HCEC 1CT (cell line): ENCODE results near the gene GHDC.
"Not testable (repeated sequence)": the region's sequence is repeated elsewhere in the genome, so short reads cannot be mapped to it uniquely, and the experiment has no call there.

Experiments used
- DNase-seq: peaks from one replicate; pipeline ENCODE4 v3.0.0-alpha.2; 2017

The GHDC gene

GRCh38 chr17:42193969-42194899, at the start of gene GHDC:
Gene GHDC (minus strand): TSS chr17:42194494. CDS start chr17:42193581, 913 bp downstream.
- DNase-seq, result peak; percentile 60

GRCh38 chr17:42243493-42243982, 49.2 kb upstream of the GHDC start:
- no peak for DNase-seq

GRCh38 chr17:42241871-42242270, 47.6 kb upstream of the GHDC start:
- DNase-seq, result no peak

GRCh38 chr17:42240863-42241262, 46.6 kb upstream of the GHDC start:
- DNase-seq, result not testable (repeated sequence)

- peak; percentile 24 for DNase-seq
These were observed 45.9 kb upstream of the GHDC start for GRCh38 chr17:42240201-42240600.

GRCh38 chr17:42239576-42239975, 45.3 kb upstream of the GHDC start:
- not testable (repeated sequence) for DNase-seq

- DNase-seq, result no peak
These were observed 42.5 kb upstream of the GHDC start for GRCh38 chr17:42236760-42237159.

- DNase-seq, result no peak
These were observed 39.7 kb upstream of the GHDC start for GRCh38 chr17:42233994-42234393.

- peak; percentile 41 for DNase-seq
These were observed 38.9 kb upstream of the GHDC start for GRCh38 chr17:42233156-42233555.

GRCh38 chr17:42230225-42230624, 35.9 kb upstream of the GHDC start:
- DNase-seq, result no peak

GRCh38 chr17:42227849-42228700, 33.8 kb upstream of the GHDC start:
- DNase-seq, result peak; percentile 23

- no peak for DNase-seq
These were observed 31.4 kb upstream of the GHDC start for GRCh38 chr17:42225646-42226045.

- DNase-seq, result no peak
These were observed 30.4 kb upstream of the GHDC start for GRCh38 chr17:42224651-42225050.

GRCh38 chr17:42221886-42222745, 27.8 kb upstream of the GHDC start:
- DNase-seq, result peak; percentile 59

GRCh38 chr17:42219280-42219679, 25.0 kb upstream of the GHDC start:
- not testable (repeated sequence) for DNase-seq

GRCh38 chr17:42214156-42214555, 19.9 kb upstream of the GHDC start:
- DNase-seq, result no peak

GRCh38 chr17:42212382-42212781, 18.1 kb upstream of the GHDC start:
- no peak for DNase-seq

GRCh38 chr17:42211921-42212341, 17.6 kb upstream of the GHDC start:
- DNase-seq, result not testable (repeated sequence)

GRCh38 chr17:42210046-42210445, 15.8 kb upstream of the GHDC start:
- DNase-seq, result no peak

GRCh38 chr17:42206153-42206612, 11.9 kb upstream of the GHDC start:
- DNase-seq, result not testable (repeated sequence)

- DNase-seq, result no peak
These were observed 9.1 kb upstream of the GHDC start for GRCh38 chr17:42203354-42203753.

GRCh38 chr17:42202696-42203095, 8.4 kb upstream of the GHDC start:
- no peak for DNase-seq
